HEK293 (cell line): Measurements from ENCODE around the gene GALNT9.

Experiments
- CTCF ChIP-seq: fragments of 450-650 bp; formaldehyde crosslinking; IDR thresholded peaks from 2 replicates; pipeline ENCODE4 v1.5.1; 2016; ENCODE audit warnings: missing biosample characterization, missing genetic modification characterization
- PATZ1 ChIP-seq: fragments of 450-650 bp; formaldehyde crosslinking; IDR thresholded peaks from 2 replicates; pipeline ENCODE4 v1.5.1; 2016; ENCODE audit warnings: missing biosample characterization, missing genetic modification characterization
- SCRT1 ChIP-seq: fragments of 450-650 bp; formaldehyde crosslinking; IDR thresholded peaks from 2 replicates; pipeline ENCODE4 v1.5.1; 2016; ENCODE audit warnings: missing biosample characterization, missing genetic modification characterization, borderline replicate concordance
- SETDB1 ChIP-seq: IDR thresholded peaks from one replicate; pipeline ENCODE4 v1.6.1; 2017; ENCODE audit warnings: mild to moderate bottlenecking, low read length, moderate library complexity, mixed read lengths; ENCODE audit not compliant: insufficient read length
- TCF7L2 ChIP-seq: IDR thresholded peaks from 2 replicates; pipeline ENCODE4 v1.6.1; 2011; ENCODE audit warnings: low read depth, mild to moderate bottlenecking, inconsistent platforms, low read length, moderate library complexity, borderline replicate concordance
- ZNF24 ChIP-seq: fragments of 450-650 bp; formaldehyde crosslinking; IDR thresholded peaks from 2 replicates; pipeline ENCODE4 v1.5.1; 2016; ENCODE audit warnings: missing biosample characterization, missing genetic modification characterization
- ZNF274 ChIP-seq, 2 experiments: fragments of 200-500 bp in 1 of 2; fragments of 450-650 bp in 1 of 2; sonication (Bioruptor generic) in 1 of 2; formaldehyde crosslinking in 1 of 2; IDR thresholded peaks; 2 replicates each; pipeline versions ENCODE4 v1.5.1 to v1.6.1; 2014 to 2016; ENCODE audit warnings: borderline replicate concordance in 1 of 2, inconsistent platforms in 1 of 2, low read length in 1 of 2, missing biosample characterization in 1 of 2, missing genetic modification characterization in 1 of 2
- ZNF600 ChIP-seq: fragments of 450-650 bp; formaldehyde crosslinking; IDR thresholded peaks from 2 replicates; pipeline ENCODE4 v1.5.1; 2016; ENCODE audit warnings: missing biosample characterization, missing genetic modification characterization
- ZNF670 ChIP-seq: fragments of 450-650 bp; formaldehyde crosslinking; IDR thresholded peaks from 2 replicates; pipeline ENCODE4 v1.5.1; 2016; ENCODE audit warnings: missing biosample characterization, missing genetic modification characterization, low read depth
- ZSCAN18 ChIP-seq: fragments of 450-650 bp; formaldehyde crosslinking; IDR thresholded peaks from 2 replicates; pipeline ENCODE4 v1.5.1; 2016; ENCODE audit warnings: missing biosample characterization, missing genetic modification characterization
- ZSCAN30 ChIP-seq: fragments of 450-650 bp; IDR thresholded peaks from 2 replicates; pipeline ENCODE4 v1.5.1; 2018; ENCODE audit warnings: missing biosample characterization, mild to moderate bottlenecking, missing genetic modification characterization, moderate library complexity
- TF ChIP-seq, protein P1 (sequence below): fragments of 450-650 bp; formaldehyde crosslinking; IDR thresholded peaks from 2 replicates; pipeline ENCODE4 v1.5.1; 2016; ENCODE audit warnings: missing biosample characterization, missing genetic modification characterization
- TF ChIP-seq, protein P2 (sequence below): fragments of 450-650 bp; formaldehyde crosslinking; IDR thresholded peaks from 2 replicates; pipeline ENCODE4 v1.5.1; 2016; ENCODE audit warnings: missing biosample characterization, missing genetic modification characterization, low read depth

DNA sequence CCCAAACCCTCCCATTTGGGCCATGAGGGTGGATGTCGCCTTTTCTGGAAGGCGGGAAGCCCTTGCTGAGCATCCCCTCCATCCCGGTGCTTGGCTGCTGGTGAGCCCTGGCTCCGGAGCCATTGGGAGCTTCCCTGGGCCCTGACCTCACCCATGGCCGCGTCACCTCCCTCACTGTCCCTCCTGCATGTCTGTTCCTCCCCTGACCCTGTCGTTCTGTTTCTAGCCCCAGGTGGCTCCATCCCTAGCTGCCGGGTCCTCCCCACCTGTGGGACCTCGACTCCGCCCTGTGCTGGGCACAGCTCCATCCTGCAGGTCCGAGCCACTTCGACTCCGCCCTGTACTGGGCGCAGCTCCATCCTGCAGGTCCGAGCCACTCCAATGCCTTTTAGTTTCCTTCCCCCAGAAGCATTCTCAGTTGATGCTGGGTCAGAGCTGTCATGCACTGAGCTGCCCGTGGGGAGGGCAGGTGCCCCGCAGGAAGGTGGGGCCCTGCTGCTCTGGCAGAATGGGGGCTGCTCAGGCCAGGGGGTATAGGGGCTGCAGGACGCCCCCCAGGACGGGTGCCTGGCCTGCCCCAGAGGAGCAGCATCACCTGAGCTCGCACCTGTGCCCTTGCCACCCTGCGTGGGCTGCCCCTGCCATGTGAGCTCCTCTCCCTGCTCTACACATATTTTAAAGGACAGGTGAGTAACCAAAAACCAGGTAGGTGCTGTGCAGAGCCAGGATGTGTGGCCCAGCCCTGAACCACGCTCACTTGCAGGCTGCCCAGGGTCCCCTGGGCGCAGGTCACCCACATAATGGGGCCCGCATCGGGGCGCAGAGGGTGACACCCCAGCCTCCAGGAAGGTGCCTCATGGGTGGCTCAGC is 166.1 kb downstream of the GALNT9 start:
- TF ChIP-seq ZNF600 (tag by site-specific recombination): peak; percentile 61
- TF ChIP-seq ZSCAN18 (tag by site-specific recombination): no peak
- TF ChIP-seq, protein P1, sequence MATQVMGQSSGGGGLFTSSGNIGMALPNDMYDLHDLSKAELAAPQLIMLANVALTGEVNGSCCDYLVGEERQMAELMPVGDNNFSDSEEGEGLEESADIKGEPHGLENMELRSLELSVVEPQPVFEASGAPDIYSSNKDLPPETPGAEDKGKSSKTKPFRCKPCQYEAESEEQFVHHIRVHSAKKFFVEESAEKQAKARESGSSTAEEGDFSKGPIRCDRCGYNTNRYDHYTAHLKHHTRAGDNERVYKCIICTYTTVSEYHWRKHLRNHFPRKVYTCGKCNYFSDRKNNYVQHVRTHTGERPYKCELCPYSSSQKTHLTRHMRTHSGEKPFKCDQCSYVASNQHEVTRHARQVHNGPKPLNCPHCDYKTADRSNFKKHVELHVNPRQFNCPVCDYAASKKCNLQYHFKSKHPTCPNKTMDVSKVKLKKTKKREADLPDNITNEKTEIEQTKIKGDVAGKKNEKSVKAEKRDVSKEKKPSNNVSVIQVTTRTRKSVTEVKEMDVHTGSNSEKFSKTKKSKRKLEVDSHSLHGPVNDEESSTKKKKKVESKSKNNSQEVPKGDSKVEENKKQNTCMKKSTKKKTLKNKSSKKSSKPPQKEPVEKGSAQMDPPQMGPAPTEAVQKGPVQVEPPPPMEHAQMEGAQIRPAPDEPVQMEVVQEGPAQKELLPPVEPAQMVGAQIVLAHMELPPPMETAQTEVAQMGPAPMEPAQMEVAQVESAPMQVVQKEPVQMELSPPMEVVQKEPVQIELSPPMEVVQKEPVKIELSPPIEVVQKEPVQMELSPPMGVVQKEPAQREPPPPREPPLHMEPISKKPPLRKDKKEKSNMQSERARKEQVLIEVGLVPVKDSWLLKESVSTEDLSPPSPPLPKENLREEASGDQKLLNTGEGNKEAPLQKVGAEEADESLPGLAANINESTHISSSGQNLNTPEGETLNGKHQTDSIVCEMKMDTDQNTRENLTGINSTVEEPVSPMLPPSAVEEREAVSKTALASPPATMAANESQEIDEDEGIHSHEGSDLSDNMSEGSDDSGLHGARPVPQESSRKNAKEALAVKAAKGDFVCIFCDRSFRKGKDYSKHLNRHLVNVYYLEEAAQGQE (tag by site-specific recombination): no peak
- TF ChIP-seq ZNF274 (IDR thresholded peaks at IDR 0.05; ENCODE audit: low read length): no peak
- TF ChIP-seq ZNF274 (tag by site-specific recombination; IDR thresholded peaks at IDR 0.05; ENCODE audit: borderline replicate concordance): no peak
- TF ChIP-seq, protein P2, sequence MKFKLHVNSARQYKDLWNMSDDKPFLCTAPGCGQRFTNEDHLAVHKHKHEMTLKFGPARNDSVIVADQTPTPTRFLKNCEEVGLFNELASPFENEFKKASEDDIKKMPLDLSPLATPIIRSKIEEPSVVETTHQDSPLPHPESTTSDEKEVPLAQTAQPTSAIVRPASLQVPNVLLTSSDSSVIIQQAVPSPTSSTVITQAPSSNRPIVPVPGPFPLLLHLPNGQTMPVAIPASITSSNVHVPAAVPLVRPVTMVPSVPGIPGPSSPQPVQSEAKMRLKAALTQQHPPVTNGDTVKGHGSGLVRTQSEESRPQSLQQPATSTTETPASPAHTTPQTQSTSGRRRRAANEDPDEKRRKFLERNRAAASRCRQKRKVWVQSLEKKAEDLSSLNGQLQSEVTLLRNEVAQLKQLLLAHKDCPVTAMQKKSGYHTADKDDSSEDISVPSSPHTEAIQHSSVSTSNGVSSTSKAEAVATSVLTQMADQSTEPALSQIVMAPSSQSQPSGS: no peak
- TF ChIP-seq ZNF24 (tag by site-specific recombination): no peak
- no peak for TF ChIP-seq ZSCAN30 (tag by site-specific recombination)
- TF ChIP-seq CTCF (tag by site-specific recombination): no peak
- TF ChIP-seq SCRT1: peak; percentile 88
- TF ChIP-seq SETDB1: no peak
- no peak for TF ChIP-seq ZNF670 (tag by site-specific recombination)
- no peak for TF ChIP-seq PATZ1 (tag by site-specific recombination)
- no peak for TF ChIP-seq TCF7L2
